ENCODE results near the gene KLK14. TPM values are rescaled to one million over a fixed set of nuclear protein-coding genes. Genes with fewer than 3 reads are reported as not detected.

KLK14 gene
- 2.8 TPM for total RNA-seq

- ATAC-seq = no peak
- intact Hi-C loops (cut with DNase I) = no loop called here
- DNase-seq (ENCODE audit: low spot score) = peak; percentile 35
Observed at GRCh38 chr19:51082611-51083010, at the start of gene KLK14. TSS of gene KLK14 (minus strand) at chr19:51082887. CDS start at chr19:51082614, 273 bp downstream.

GRCh38 chr19:51131780-51132680, 49.3 kb upstream of the KLK14 start:
- ATAC-seq = peak; percentile 31
- peak; percentile 68 for DNase-seq (ENCODE audit: low spot score)
- intact Hi-C loops (cut with DNase I) = no loop called here

- intact Hi-C loops (cut with DNase I) = no loop called here
- ATAC-seq = no peak
- peak; percentile 26 for DNase-seq (ENCODE audit: low spot score)
Observed at GRCh38 chr19:51129716-51130115, 47.0 kb upstream of the KLK14 start.

GRCh38 chr19:51128227-51128626, 45.5 kb upstream of the KLK14 start:
- peak; percentile 41 for DNase-seq (ENCODE audit: low spot score)
- no peak for ATAC-seq
- intact Hi-C loops (cut with DNase I) = no loop called here

GRCh38 chr19:51127755-51128154, 45.1 kb upstream of the KLK14 start:
- intact Hi-C loops (cut with DNase I) = no loop called here
- DNase-seq (ENCODE audit: low spot score) = peak; percentile 54
- peak; percentile 62 for ATAC-seq

DNA sequence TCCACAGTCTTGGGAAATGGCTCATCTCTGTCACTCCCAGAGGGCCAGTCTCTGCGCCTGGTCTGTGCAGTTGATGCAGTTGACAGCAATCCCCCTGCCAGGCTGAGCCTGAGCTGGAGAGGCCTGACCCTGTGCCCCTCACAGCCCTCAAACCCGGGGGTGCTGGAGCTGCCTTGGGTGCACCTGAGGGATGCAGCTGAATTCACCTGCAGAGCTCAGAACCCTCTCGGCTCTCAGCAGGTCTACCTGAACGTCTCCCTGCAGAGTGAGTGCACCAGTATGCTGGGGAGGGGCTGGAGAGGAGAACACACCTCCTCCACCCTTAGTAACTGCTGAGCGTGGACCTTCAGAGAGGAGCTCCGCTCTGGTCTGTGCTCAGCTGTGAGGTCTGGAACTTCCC, 44.3 kb upstream of the KLK14 start:
- intact Hi-C loops (cut with DNase I) = no loop called here
- DNase-seq (ENCODE audit: low spot score) (peak; percentile 48), ATAC-seq (no peak)

- intact Hi-C loops (cut with DNase I) = no loop called here
- peak; percentile 54 for DNase-seq (ENCODE audit: low spot score)
- ATAC-seq = no peak
Observed at GRCh38 chr19:51125421-51126075, 42.9 kb upstream of the KLK14 start.

- ATAC-seq (peak; percentile 76), DNase-seq (ENCODE audit: low spot score) (peak; percentile 62)
- intact Hi-C loops (cut with DNase I) = no loop called here
Observed at GRCh38 chr19:51124729-51125128, 42.0 kb upstream of the KLK14 start, which contains the start of gene SIGLEC9. TSS of gene SIGLEC9 (plus strand) at chr19:51124906. CDS start at chr19:51124975, 69 bp downstream.

GRCh38 chr19:51124216-51124615, 41.5 kb upstream of the KLK14 start:
- ATAC-seq (no peak), DNase-seq (ENCODE audit: low spot score) (peak; percentile 54)

DNA sequence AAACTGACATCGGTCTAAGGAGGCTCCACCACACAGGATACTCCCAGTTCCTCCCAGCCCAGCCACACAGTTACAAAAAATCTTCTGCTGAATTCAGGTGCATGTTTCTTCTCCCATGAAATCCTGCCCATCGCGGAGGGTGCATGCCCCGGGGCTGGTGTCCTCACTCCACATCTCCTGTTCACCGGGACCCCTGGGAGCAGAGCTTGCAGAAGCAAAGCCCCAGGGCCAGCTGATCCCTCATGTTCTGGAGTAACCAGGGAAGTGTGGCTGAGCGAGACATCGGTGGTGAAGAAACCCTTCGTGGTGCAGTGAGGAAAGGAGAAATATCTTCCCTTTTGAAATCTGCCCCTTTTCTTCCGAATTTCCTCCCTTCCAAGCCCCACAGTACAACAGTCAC, 41.1 kb upstream of the KLK14 start:
- ATAC-seq (no peak), DNase-seq (ENCODE audit: low spot score) (no peak)
- intact Hi-C loops (cut with DNase I) = no loop called here

More at GRCh38 chr19:51124216-51124615, 41.5 kb upstream of the KLK14 start:
- intact Hi-C loops (cut with DNase I) = no loop called here

DNA sequence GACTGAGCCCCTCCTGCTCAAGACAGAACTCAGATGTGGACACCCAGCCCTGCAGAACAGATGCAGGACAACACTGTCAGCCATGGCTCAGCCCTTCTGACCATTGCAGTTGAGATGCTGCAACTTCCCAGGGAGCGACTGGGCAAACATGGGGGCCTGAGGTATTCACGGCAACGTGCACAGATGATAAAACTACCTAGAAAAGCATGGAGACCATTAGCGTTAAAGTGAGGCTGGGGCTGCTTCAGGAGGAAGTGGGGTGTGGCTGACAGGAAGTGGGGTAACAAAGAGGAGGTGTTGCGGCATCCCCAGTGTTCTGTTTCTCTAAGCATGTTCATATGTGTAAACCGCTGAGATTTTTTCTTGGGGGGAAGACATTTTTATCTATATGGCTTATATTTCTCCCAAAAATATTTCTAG, 40.7 kb upstream of the KLK14 start:
- intact Hi-C loops (cut with DNase I) = no loop called here
- no peak for ATAC-seq
- no peak for DNase-seq (ENCODE audit: low spot score)

DNA sequence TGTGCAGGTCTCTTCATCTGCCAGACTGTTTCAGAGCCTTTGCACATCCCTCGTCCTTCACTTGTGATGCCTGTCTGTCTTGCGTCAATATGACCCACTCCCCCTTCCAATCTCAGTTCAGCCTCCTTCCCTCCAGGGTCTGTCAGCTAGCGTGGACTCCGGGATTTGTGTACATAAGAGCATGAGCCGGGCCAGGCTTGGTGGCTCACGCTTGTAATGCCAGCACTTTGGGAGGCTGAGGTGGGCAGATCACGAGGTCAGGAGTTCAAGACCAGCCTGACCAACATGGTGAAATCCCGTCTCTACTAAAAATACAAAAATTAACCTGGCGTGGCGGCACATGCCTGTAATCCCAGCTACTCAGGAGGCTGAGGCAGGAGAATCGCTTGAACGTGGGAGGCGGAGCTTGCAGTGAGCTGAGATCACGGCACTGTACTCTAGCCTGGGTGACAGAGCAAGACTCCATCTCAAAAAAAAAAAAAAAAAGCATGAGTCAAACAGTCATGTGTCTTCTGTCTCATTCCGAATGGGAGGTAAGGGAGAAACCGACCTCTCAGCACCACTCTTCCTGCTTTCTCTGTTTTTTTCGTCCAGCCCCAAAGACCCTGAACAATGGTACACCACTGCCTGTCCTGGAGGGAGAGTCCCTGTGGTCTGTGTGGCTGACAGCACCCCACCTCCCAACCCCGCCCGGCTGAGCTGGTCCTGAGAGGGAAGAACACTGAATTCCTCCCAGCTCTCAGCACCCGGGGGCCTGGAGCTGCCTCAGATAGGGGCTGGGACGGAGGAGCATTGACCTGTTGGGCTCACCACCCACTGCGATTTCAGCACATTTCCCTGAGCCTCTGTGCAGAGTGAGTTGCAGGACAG, 39.7 kb upstream of the KLK14 start:
- ATAC-seq (no peak), DNase-seq (ENCODE audit: low spot score) (no peak)
- intact Hi-C loops (cut with DNase I) = no loop called here

GRCh38 chr19:51121257-51121656, 38.6 kb upstream of the KLK14 start:
- ATAC-seq = no peak
- DNase-seq (ENCODE audit: low spot score) = no peak
- intact Hi-C loops (cut with DNase I) = no loop called here

GRCh38 chr19:51120160-51120559, 37.5 kb upstream of the KLK14 start:
- intact Hi-C loops (cut with DNase I) = no loop called here
- DNase-seq (ENCODE audit: low spot score) (no peak), ATAC-seq (no peak)

DNA sequence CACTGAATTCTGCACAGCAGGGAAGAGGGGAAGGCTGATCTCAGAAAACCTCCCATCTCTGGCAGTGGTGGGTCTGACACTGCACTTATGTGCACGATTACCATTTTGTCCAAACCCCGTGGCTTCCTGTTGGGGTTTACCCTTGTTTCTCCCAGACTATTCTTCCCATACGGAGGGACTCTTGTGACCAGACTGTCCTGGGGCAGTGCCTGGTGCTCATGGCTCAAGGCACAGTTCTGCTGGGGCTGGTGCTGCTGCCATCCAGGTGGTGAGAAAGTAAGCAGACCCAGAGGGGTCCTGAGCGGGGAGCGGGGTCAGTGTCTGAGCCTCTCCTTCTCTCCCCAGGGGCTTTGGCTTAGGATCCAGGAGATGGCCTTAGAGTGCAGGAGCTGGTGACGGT, 36.9 kb upstream of the KLK14 start:
- intact Hi-C loops (cut with DNase I) = no loop called here
- no peak for DNase-seq (ENCODE audit: low spot score)
- ATAC-seq = no peak

DNA sequence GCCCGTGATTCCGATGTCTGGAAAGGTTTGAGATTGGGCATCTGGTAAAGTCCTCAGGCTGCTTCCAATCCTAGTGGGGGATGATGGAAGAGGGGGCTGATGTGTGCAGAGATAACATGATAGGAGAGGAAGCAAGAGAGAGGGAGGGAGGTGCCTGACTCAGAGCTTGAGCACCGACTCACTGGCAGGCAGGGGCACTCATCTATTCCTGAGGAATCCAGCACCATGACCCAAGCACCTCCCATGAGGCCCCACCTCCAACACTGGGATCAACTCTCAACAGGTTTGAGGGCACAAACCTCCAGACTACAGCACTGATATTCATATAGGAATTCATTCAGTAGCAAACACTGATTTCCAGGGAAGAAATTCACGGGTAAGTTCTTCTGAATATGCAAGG, 36.4 kb upstream of the KLK14 start:
- no peak for ATAC-seq
- DNase-seq (ENCODE audit: low spot score) = no peak
- intact Hi-C loops (cut with DNase I) = no loop called here

DNA sequence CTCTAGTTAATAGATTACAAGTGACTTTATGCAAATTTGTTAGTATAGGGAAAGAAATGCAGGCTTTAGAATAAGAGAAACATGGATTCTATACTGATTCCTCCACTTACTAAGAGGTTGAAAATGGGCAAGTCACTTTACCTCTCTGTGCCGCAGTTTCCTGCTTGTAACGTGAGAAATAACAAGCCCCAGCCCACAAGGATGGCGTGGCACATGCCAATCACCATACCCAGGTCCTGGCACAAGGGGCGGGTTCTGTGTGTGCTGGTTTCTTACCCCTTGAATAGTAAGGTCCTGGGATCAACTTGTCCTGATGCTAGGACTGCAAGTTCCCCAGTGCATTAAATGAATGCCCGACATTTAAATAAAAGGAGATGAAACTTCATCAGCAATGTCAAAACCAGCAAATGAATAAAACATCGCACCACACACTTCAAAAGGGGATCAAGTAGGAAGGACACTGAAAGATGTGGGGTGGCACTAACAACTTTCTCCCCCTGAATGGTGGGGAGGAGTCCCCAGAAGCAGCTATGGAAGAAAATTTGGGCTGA, 34.1 kb upstream of the KLK14 start:
- ATAC-seq (no peak), DNase-seq (ENCODE audit: low spot score) (no peak)
- intact Hi-C loops (cut with DNase I) = no loop called here

GRCh38 chr19:51114087-51114729, 31.5 kb upstream of the KLK14 start:
- intact Hi-C loops (cut with DNase I) = no loop called here
- no peak for DNase-seq (ENCODE audit: low spot score)
- ATAC-seq = no peak

DNA sequence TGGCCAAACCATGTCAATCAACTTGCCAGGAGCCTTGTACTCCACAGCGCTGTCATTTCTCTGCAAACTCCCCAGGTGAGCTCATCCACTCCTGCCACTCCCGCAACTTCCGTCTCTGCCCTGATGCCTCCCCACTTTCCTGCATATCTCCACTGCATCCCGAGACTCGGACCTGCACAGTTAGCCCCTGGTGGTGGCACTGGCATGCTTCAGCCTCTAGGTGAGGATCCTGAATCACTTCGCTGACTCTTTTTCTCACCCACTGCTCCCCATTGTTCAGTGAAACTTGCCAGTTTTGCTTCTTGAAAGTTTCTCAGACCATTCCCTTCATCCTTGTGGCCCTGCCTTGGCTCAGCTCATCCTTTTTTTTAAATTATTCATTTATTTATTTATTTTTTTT, 28.9 kb upstream of the KLK14 start:
- no peak for ATAC-seq
- intact Hi-C loops (cut with DNase I) = no loop called here
- DNase-seq (ENCODE audit: low spot score) = no peak
